PC-9 (cell line): ENCODE results near the gene FARP1. TPM values are rescaled to one million over a fixed set of nuclear protein-coding genes. Genes with fewer than 3 reads are reported as not detected.

Experiments
- BruUV-seq: library from RNA; stranded (reverse); fragments of 400-500 nt; replicated peaks from 2 replicates; lab custom pipeline; 2021; lab: Mats Ljungman, UMichigan
- CTCF ChIA-PET: fragments of 300-600 bp; sonication (Branson Sonifier 250); formaldehyde crosslinking; loops from one replicate; lab custom pipeline; 2022; ENCODE audit warnings: antibody characterized with exemption; lab: Charles Lee
- POLR2A ChIA-PET: fragments of 300-600 bp; sonication (Branson Sonifier 250); formaldehyde crosslinking; loops from one replicate; lab custom pipeline; 2022; ENCODE audit warnings: antibody characterized with exemption; ENCODE audit not compliant: unreplicated experiment; lab: Charles Lee
- DNase-seq, 2 experiments: peaks; one replicate each; pipeline versions ENCODE4 v3.0.0 to v3.0.0-alpha.2; 2015 to 2022; ENCODE audit warnings: mixed read lengths in 1 of 2
- H2AFZ ChIP-seq: fragments of 200-600 bp; sonication (generic); 2 replicates; pipeline ENCODE4 v1.8.1; 2017; ENCODE audit warnings: antibody characterized with exemption
- H3F3A ChIP-seq: fragments of 200-600 bp; sonication (generic); 2 replicates; pipeline ENCODE4 v1.8.1; 2017; ENCODE audit warnings: antibody characterized with exemption, mild to moderate bottlenecking, low read depth; ENCODE audit not compliant: insufficient read depth
- H3K27ac ChIP-seq: fragments of 200-600 bp; sonication (generic); 2 replicates; pipeline ENCODE4 v1.6.1; 2016; ENCODE audit warnings: mixed run types
- H3K27me3 ChIP-seq: fragments of 200-600 bp; sonication (generic); 2 replicates; pipeline ENCODE4 v1.6.1; 2016; ENCODE audit warnings: low read depth, mixed run types; ENCODE audit not compliant: insufficient read depth
- H3K36me3 ChIP-seq: fragments of 200-600 bp; sonication (generic); 2 replicates; pipeline ENCODE4 v1.6.1; 2016; ENCODE audit warnings: low read depth, mixed run types
- H3K4me1 ChIP-seq: fragments of 200-600 bp; sonication (generic); replicated peaks from 2 replicates; pipeline ENCODE4 v1.6.1; 2016; ENCODE audit warnings: mixed run types; ENCODE audit not compliant: insufficient read depth
- H3K4me2 ChIP-seq: fragments of 200-600 bp; sonication (generic); 2 replicates; pipeline ENCODE4 v1.6.1; 2017; ENCODE audit warnings: mixed run types
- H3K4me3 ChIP-seq: fragments of 200-600 bp; sonication (generic); 2 replicates; pipeline ENCODE4 v1.6.1; 2016; ENCODE audit warnings: mixed run types
- H3K79me2 ChIP-seq: fragments of 200-600 bp; sonication (generic); 2 replicates; pipeline ENCODE4 v1.6.1; 2017; ENCODE audit warnings: low read depth, mixed run types
- H3K9me2 ChIP-seq: fragments of 200-600 bp; sonication (generic); 2 replicates; pipeline ENCODE4 v1.8.1; 2017; ENCODE audit warnings: mild to moderate bottlenecking; ENCODE audit not compliant: insufficient read depth
- H3K9me3 ChIP-seq: fragments of 200-600 bp; sonication (generic); 2 replicates; pipeline ENCODE4 v1.8.1; 2016; ENCODE audit warnings: low read depth; ENCODE audit not compliant: insufficient read depth
- H4K20me1 ChIP-seq: fragments of 200-600 bp; sonication (generic); 2 replicates; pipeline ENCODE4 v1.8.1; 2017; ENCODE audit not compliant: insufficient read depth
- CTCF ChIP-seq: fragments of 200-600 bp; sonication (generic); conservative IDR thresholded peaks from 2 replicates; pipeline ENCODE4 v1.6.1; 2017; ENCODE audit warnings: mixed run types, antibody characterized with exemption, mild to moderate bottlenecking, moderate library complexity
- EZH2 ChIP-seq: fragments of 200-600 bp; sonication (generic); IDR thresholded peaks from 2 replicates; pipeline ENCODE4 v1.8.0; 2017; ENCODE audit warnings: antibody characterized with exemption, low read depth
- intact Hi-C: fragments of 100-400 bp; cut with micrococcal nuclease; formaldehyde crosslinking; loops from one replicate; pipeline ENCODE4 v1.10.0; 2022; ENCODE audit not compliant: unreplicated experiment
- total RNA-seq: library from RNA; stranded (reverse); gene quantifications from 2 replicates; pipeline ENCODE4 v1.2.3, GENCODE V29; 2021

The FARP1 gene
- total RNA-seq, 1 experiment from 2014 or later: 62.1 TPM

- Histone ChIP-seq H2AFZ (no peak overlapping the region), H3K27me3 (no peaks in the 10 kb centered on the region), H3K4me1 (no peaks in the 10 kb centered on the region), H3K4me3 (no peak overlapping the region), H3K9me3 (no peaks in the 10 kb centered on the region), H3K36me3 (no peaks in the 10 kb centered on the region), H3K4me2 (no peak overlapping the region), H4K20me1 (no peaks in the 10 kb centered on the region), H3K79me2 (no peaks in the 10 kb centered on the region), H3K9me2 (no peaks in the 10 kb centered on the region), H3K27ac (no peak overlapping the region), H3F3A (no peaks in the 10 kb centered on the region)
- no peak for TF ChIP-seq CTCF
- no peak for TF ChIP-seq EZH2
- intact Hi-C loops: no loop called here
- no peak for DNase-seq
- BruUV-seq: no TSS peak
- ChIA-PET POLR2A (interaction anchor here (0.7 kb wide), 1 partner anchor 192 kb away, joined by 7 read pairs; no protein-coding TSS in a partner anchor), CTCF (no interaction called here)
Measured at GRCh38 chr13:98409281-98409680, 266.4 kb downstream of the FARP1 start.

GRCh38 chr13:98410612-98411011, 267.7 kb downstream of the FARP1 start:
- POLR2A ChIA-PET: no interaction called here
- DNase-seq: no peak
- H3K4me1 ChIP-seq: peaks cover 11% of the 10 kb centered on the region
- TF ChIP-seq CTCF (no peak), EZH2 (no peak)
- H3F3A ChIP-seq: peaks cover 3% of the 10 kb centered on the region
- CTCF ChIA-PET: no interaction called here
- H4K20me1 ChIP-seq: no peaks in the 10 kb centered on the region
- H3K4me2 ChIP-seq: no peak overlapping the region
- no peaks in the 10 kb centered on the region for H3K36me3 ChIP-seq
- no peaks in the 10 kb centered on the region for H3K9me3 ChIP-seq
- no peak overlapping the region for H3K27ac ChIP-seq
- no peaks in the 10 kb centered on the region for H3K79me2 ChIP-seq
- BruUV-seq: no TSS peak
- intact Hi-C loops: no loop called here
- no peak overlapping the region for H2AFZ ChIP-seq
- no peak overlapping the region for H3K4me3 ChIP-seq
- no peaks in the 10 kb centered on the region for H3K9me2 ChIP-seq
- H3K27me3 ChIP-seq: no peaks in the 10 kb centered on the region

GRCh38 chr13:98411013-98411412, 268.1 kb downstream of the FARP1 start:
- H3K36me3 ChIP-seq: no peaks in the 10 kb centered on the region
- H3K4me1 ChIP-seq: peaks cover 15% of the 10 kb centered on the region
- ChIA-PET CTCF (no interaction called here), POLR2A (no interaction called here)
- BruUV-seq: no TSS peak
- H2AFZ ChIP-seq: no peak overlapping the region
- no peak for DNase-seq
- no peaks in the 10 kb centered on the region for H3K27me3 ChIP-seq
- H3K27ac ChIP-seq: no peak overlapping the region
- TF ChIP-seq EZH2 (no peak), CTCF (no peak)
- no peak overlapping the region for H3K4me2 ChIP-seq
- H3K79me2 ChIP-seq: no peaks in the 10 kb centered on the region
- H4K20me1 ChIP-seq: no peaks in the 10 kb centered on the region
- peaks cover 7% of the 10 kb centered on the region for H3F3A ChIP-seq
- intact Hi-C loops: no loop called here
- no peak overlapping the region for H3K4me3 ChIP-seq
- H3K9me2 ChIP-seq: no peaks in the 10 kb centered on the region
- no peaks in the 10 kb centered on the region for H3K9me3 ChIP-seq
